ENCODE measurements around the gene LARGE2.

Gene LARGE2

DNA sequence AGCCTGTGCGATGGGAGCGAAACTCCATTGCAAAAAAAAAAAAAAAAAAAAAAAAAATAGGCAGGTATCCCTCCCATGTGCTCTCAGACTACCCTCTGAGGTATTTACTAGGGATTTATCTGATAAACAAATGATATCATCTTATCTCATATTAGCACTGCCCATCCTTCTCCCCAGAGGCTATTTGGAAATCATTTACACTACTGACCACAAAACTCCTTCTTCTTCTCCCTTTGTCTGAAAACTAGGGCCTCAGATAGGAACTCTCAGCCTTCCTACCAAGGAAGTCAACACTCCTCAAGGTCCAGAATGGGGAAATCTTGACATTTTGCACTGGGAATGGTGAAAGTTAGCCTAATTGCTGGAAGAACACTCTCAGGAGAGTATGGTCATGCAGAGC is 46.4 kb downstream of the LARGE2 start:
- no peak for DNase-seq

- no peak for DNase-seq
Observed at GRCh38 chr11:45973601-45974000, 51.1 kb downstream of the LARGE2 start.

GRCh38 chr11:45974806-45975205 is 52.4 kb downstream of the LARGE2 start:
- DNase-seq, result no peak

Data from NCI-H2081 treated with DMSO at 0.1 percent for 48 hours (cell line).